Neural progenitor cell (in vitro differentiated cells): ENCODE measurements around the gene ZYG11A. TPM values are rescaled to one million over a fixed set of nuclear protein-coding genes. Genes with fewer than 3 reads are reported as not detected.

Experiments
- DNase-seq: peaks from one replicate; pipeline ENCODE4 v3.0.0-alpha.2; 2016; ENCODE audit warnings: low spot score
- H2AFZ ChIP-seq: fragments of 200-600 bp; sonication (generic); replicated peaks from 2 replicates; pipeline ENCODE4 v1.6.1; 2016; ENCODE audit warnings: antibody characterized with exemption
- H3F3A ChIP-seq: fragments of 200-600 bp; sonication (generic); 2 replicates; pipeline ENCODE4 v1.6.1; 2016; ENCODE audit warnings: antibody characterized with exemption, low read depth
- H3K27ac ChIP-seq: fragments of 200-600 bp; sonication (generic); 2 replicates; pipeline ENCODE4 v1.5.1; 2016; ENCODE audit warnings: mild to moderate bottlenecking
- H3K27me3 ChIP-seq: fragments of 200-600 bp; sonication (generic); 2 replicates; pipeline ENCODE4 v1.6.1; 2016; ENCODE audit warnings: mild to moderate bottlenecking, moderate library complexity
- H3K36me3 ChIP-seq: fragments of 200-600 bp; sonication (generic); 2 replicates; pipeline ENCODE4 v1.5.1; 2016
- H3K4me1 ChIP-seq: fragments of 200-600 bp; sonication (generic); 2 replicates; pipeline ENCODE4 v1.6.1; 2016; ENCODE audit warnings: mixed run types
- H3K4me2 ChIP-seq: fragments of 200-600 bp; sonication (generic); 2 replicates; pipeline ENCODE4 v1.6.1; 2016
- H3K4me3 ChIP-seq: fragments of 200-600 bp; sonication (generic); 2 replicates; pipeline ENCODE4 v1.5.1; 2016
- H3K79me2 ChIP-seq: fragments of 200-600 bp; sonication (generic); 2 replicates; pipeline ENCODE4 v1.6.1; 2016; ENCODE audit warnings: low read depth
- H3K9ac ChIP-seq: fragments of 200-600 bp; sonication (generic); 2 replicates; pipeline ENCODE4 v1.6.1; 2016
- H3K9me3 ChIP-seq: fragments of 200-600 bp; sonication (generic); 2 replicates; pipeline ENCODE4 v1.5.1; 2016; ENCODE audit warnings: low read depth
- H4K20me1 ChIP-seq: fragments of 200-600 bp; sonication (generic); 2 replicates; pipeline ENCODE4 v1.6.1; 2016; ENCODE audit warnings: low read depth
- H3K27ac Mint-ChIP-seq: 3 replicates; pipeline ENCODE4 v1.8.0; 2021; ENCODE audit warnings: mixed read lengths
- H3K27me3 Mint-ChIP-seq: 2 replicates; pipeline ENCODE4 v1.8.0; 2022; ENCODE audit warnings: low read depth, mild to moderate bottlenecking, inconsistent platforms, moderate library complexity, mixed read lengths; ENCODE audit not compliant: insufficient read depth
- H3K36me3 Mint-ChIP-seq: 3 replicates; pipeline ENCODE4 v1.8.0; 2021; ENCODE audit warnings: mixed read lengths
- H3K4me1 Mint-ChIP-seq: 3 replicates; pipeline ENCODE4 v1.8.0; 2021; ENCODE audit warnings: mixed read lengths
- H3K4me3 Mint-ChIP-seq: 3 replicates; pipeline ENCODE4 v1.8.0; 2021; ENCODE audit warnings: mild to moderate bottlenecking, moderate library complexity, mixed read lengths
- H3K9me3 Mint-ChIP-seq: 3 replicates; pipeline ENCODE4 v1.8.0; 2020; ENCODE audit warnings: mixed read lengths
- EZH2 ChIP-seq: fragments of 200-600 bp; sonication (generic); IDR thresholded peaks from 2 replicates; pipeline ENCODE4 v1.6.1; 2017; ENCODE audit warnings: antibody characterized with exemption, mild to moderate bottlenecking, moderate library complexity
- EZH2phosphoT487 ChIP-seq: fragments of 200-600 bp; sonication (generic); IDR thresholded peaks from 2 replicates; pipeline ENCODE4 v1.6.1; 2017; ENCODE audit warnings: antibody characterized with exemption
- total RNA-seq: library from RNA; depleted of rRNA; stranded (reverse); fragments of >200 nt; gene quantifications from 2 replicates; pipeline ENCODE4 v1.2.3, GENCODE V29; 2015; ENCODE audit warnings: low replicate concordance
- TF ChIP-seq, protein P1 (sequence below): fragments of 200-600 bp; sonication (generic); IDR thresholded peaks from 2 replicates; pipeline ENCODE4 v1.5.1; 2017; ENCODE audit warnings: antibody characterized with exemption, mild to moderate bottlenecking

ZYG11A gene
- total RNA-seq, 1 donor from 2014 or later: 0.52 TPM

GRCh38 chr1:52913014-52913413 lies 70.5 kb downstream of the ZYG11A start:
- no peak overlapping the region for H3K27ac Mint-ChIP-seq

DNA sequence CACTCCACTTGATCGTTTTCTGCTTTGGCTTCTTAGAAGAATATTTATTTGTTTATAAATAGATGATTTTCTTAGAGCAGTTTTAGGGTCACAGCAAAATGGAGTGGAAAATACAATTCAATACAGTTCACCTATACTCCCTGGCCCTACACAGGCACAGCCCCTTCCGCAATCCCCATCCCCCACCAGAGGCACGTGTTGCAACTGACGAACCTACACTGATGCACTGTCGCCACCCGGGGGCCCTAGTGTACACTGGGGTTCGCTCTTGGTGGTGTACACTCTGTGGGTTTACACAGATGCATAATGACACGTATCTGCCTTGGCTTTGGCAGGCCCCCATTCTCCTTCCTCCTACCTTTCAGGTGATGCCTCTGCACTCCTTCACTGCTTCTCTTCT lies 71.0 kb downstream of the ZYG11A start:
- Histone ChIP-seq H3K79me2 (no peaks in the 10 kb centered on the region), H3K36me3 (no peaks in the 10 kb centered on the region), H4K20me1 (no peaks in the 10 kb centered on the region), H3K27me3 (no peaks in the 10 kb centered on the region), H2AFZ (peak overlapping the region; percentile 40), H3F3A (no peaks in the 10 kb centered on the region), H3K9me3 (no peaks in the 10 kb centered on the region), H3K27ac (no peak overlapping the region), H3K4me1 (peaks cover 3% of the 10 kb centered on the region), H3K4me3 (no peak overlapping the region), H3K4me2 (no peak overlapping the region), H3K9ac (no peak overlapping the region)
- no peaks in the 10 kb centered on the region for H3K36me3 Mint-ChIP-seq
- DNase-seq: peak; percentile 68
- no peak overlapping the region for H3K27ac Mint-ChIP-seq
- H3K4me1 Mint-ChIP-seq: no peaks in the 10 kb centered on the region
- no peak overlapping the region for H3K4me3 Mint-ChIP-seq
- H3K27me3 Mint-ChIP-seq: peaks cover 4% of the 10 kb centered on the region
- H3K9me3 Mint-ChIP-seq: no peaks in the 10 kb centered on the region
- TF ChIP-seq, protein P1, sequence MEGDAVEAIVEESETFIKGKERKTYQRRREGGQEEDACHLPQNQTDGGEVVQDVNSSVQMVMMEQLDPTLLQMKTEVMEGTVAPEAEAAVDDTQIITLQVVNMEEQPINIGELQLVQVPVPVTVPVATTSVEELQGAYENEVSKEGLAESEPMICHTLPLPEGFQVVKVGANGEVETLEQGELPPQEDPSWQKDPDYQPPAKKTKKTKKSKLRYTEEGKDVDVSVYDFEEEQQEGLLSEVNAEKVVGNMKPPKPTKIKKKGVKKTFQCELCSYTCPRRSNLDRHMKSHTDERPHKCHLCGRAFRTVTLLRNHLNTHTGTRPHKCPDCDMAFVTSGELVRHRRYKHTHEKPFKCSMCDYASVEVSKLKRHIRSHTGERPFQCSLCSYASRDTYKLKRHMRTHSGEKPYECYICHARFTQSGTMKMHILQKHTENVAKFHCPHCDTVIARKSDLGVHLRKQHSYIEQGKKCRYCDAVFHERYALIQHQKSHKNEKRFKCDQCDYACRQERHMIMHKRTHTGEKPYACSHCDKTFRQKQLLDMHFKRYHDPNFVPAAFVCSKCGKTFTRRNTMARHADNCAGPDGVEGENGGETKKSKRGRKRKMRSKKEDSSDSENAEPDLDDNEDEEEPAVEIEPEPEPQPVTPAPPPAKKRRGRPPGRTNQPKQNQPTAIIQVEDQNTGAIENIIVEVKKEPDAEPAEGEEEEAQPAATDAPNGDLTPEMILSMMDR: peak; percentile 48
- TF ChIP-seq EZH2phosphoT487: no peak
- no peak for TF ChIP-seq EZH2

More at GRCh38 chr1:52913014-52913413, 70.5 kb downstream of the ZYG11A start:
- H3K9ac ChIP-seq: no peak overlapping the region
- H3K4me2 ChIP-seq: no peak overlapping the region
- H3K27me3 Mint-ChIP-seq: peaks cover 4% of the 10 kb centered on the region
- H2AFZ ChIP-seq: peak overlapping the region; percentile 40
- no peaks in the 10 kb centered on the region for H3K9me3 ChIP-seq
- H3K4me1 Mint-ChIP-seq: no peaks in the 10 kb centered on the region
- no peak overlapping the region for H3K27ac ChIP-seq
- no peaks in the 10 kb centered on the region for H3F3A ChIP-seq
- no peaks in the 10 kb centered on the region for H3K9me3 Mint-ChIP-seq
- TF ChIP-seq, protein P1: no peak
- TF ChIP-seq EZH2 (no peak), EZH2phosphoT487 (no peak)
- no peaks in the 10 kb centered on the region for H3K79me2 ChIP-seq
- no peaks in the 10 kb centered on the region for H3K27me3 ChIP-seq
- H3K4me3 Mint-ChIP-seq: no peak overlapping the region
- no peaks in the 10 kb centered on the region for H3K36me3 ChIP-seq
- H3K4me3 ChIP-seq: no peak overlapping the region
- H3K36me3 Mint-ChIP-seq: no peaks in the 10 kb centered on the region
- DNase-seq: no peak
- H3K4me1 ChIP-seq: peaks cover 3% of the 10 kb centered on the region
- H4K20me1 ChIP-seq: no peaks in the 10 kb centered on the region

GRCh38 chr1:52914463-52914862 lies 71.9 kb downstream of the ZYG11A start:
- no peak for TF ChIP-seq EZH2phosphoT487
- no peak for TF ChIP-seq EZH2
- TF ChIP-seq, protein P1: no peak
- no peaks in the 10 kb centered on the region for H3K36me3 ChIP-seq
- peaks cover 4% of the 10 kb centered on the region for H3K27me3 Mint-ChIP-seq
- no peaks in the 10 kb centered on the region for H3K4me1 Mint-ChIP-seq
- H3K27ac ChIP-seq: no peak overlapping the region
- no peak overlapping the region for H2AFZ ChIP-seq
- no peak overlapping the region for H3K9ac ChIP-seq
- peaks cover 6% of the 10 kb centered on the region for H3K9me3 Mint-ChIP-seq
- H3F3A ChIP-seq: no peaks in the 10 kb centered on the region
- no peak overlapping the region for H3K4me3 Mint-ChIP-seq
- H3K4me2 ChIP-seq: no peak overlapping the region
- DNase-seq: no peak
- no peak overlapping the region for H3K4me3 ChIP-seq
- peaks cover 1% of the 10 kb centered on the region for H3K27me3 ChIP-seq
- no peak overlapping the region for H3K27ac Mint-ChIP-seq
- H3K79me2 ChIP-seq: no peaks in the 10 kb centered on the region
- no peaks in the 10 kb centered on the region for H4K20me1 ChIP-seq
- H3K4me1 ChIP-seq: peaks cover 3% of the 10 kb centered on the region
- no peaks in the 10 kb centered on the region for H3K36me3 Mint-ChIP-seq
- H3K9me3 ChIP-seq: no peaks in the 10 kb centered on the region
